ENCODE measurements around the gene LGI2. TPM values are rescaled to one million over a fixed set of nuclear protein-coding genes. Genes with fewer than 3 reads are reported as not detected.
A peak's percentile ranks its signal among the peaks of the same experiment; 100 is the strongest.

The LGI2 gene
- total RNA-seq, 1 donor from 2014 or later, result 4.3 TPM

GRCh38 chr4:25043548-25043947 lies 12.8 kb upstream of the LGI2 start:
- no peak overlapping the region for H3K27ac Mint-ChIP-seq (ENCODE audit: unreplicated experiment)
- no peaks in the 10 kb centered on the region for H3K4me1 Mint-ChIP-seq
- peaks cover 38% of the 10 kb centered on the region for H3K27me3 Mint-ChIP-seq (ENCODE audit: low read depth)
- H3K36me3 Mint-ChIP-seq (ENCODE audit: low read depth), result no peaks in the 10 kb centered on the region
- no peaks in the 10 kb centered on the region for H3K9me3 Mint-ChIP-seq
- no peak overlapping the region for H3K4me3 Mint-ChIP-seq
- TF ChIP-seq, protein P1, sequence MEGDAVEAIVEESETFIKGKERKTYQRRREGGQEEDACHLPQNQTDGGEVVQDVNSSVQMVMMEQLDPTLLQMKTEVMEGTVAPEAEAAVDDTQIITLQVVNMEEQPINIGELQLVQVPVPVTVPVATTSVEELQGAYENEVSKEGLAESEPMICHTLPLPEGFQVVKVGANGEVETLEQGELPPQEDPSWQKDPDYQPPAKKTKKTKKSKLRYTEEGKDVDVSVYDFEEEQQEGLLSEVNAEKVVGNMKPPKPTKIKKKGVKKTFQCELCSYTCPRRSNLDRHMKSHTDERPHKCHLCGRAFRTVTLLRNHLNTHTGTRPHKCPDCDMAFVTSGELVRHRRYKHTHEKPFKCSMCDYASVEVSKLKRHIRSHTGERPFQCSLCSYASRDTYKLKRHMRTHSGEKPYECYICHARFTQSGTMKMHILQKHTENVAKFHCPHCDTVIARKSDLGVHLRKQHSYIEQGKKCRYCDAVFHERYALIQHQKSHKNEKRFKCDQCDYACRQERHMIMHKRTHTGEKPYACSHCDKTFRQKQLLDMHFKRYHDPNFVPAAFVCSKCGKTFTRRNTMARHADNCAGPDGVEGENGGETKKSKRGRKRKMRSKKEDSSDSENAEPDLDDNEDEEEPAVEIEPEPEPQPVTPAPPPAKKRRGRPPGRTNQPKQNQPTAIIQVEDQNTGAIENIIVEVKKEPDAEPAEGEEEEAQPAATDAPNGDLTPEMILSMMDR (conservative IDR thresholded peaks at IDR 0.05), result no peak
- no peak for DNase-seq (ENCODE audit: low read depth, low spot score)

GRCh38 chr4:25033526-25033925 lies 2.8 kb upstream of the LGI2 start:
- H3K4me1 Mint-ChIP-seq, result peaks cover 13% of the 10 kb centered on the region
- peaks cover 74% of the 10 kb centered on the region for H3K27me3 Mint-ChIP-seq (ENCODE audit: low read depth)
- H3K36me3 Mint-ChIP-seq (ENCODE audit: low read depth), result no peaks in the 10 kb centered on the region
- H3K27ac Mint-ChIP-seq (ENCODE audit: unreplicated experiment), result no peak overlapping the region
- H3K4me3 Mint-ChIP-seq, result no peak overlapping the region
- TF ChIP-seq, protein P1 (conservative IDR thresholded peaks at IDR 0.05), result no peak
- H3K9me3 Mint-ChIP-seq, result peaks cover 3% of the 10 kb centered on the region
- no peak for DNase-seq (ENCODE audit: low read depth, low spot score)

- Mint-ChIP-seq H3K4me3 (peak overlapping the region; percentile 88), H3K4me1 (peaks cover 13% of the 10 kb centered on the region), H3K27ac (ENCODE audit: unreplicated experiment) (no peak overlapping the region), H3K27me3 (ENCODE audit: low read depth) (peaks cover 79% of the 10 kb centered on the region), H3K9me3 (peaks cover 3% of the 10 kb centered on the region), H3K36me3 (ENCODE audit: low read depth) (no peaks in the 10 kb centered on the region)
- TF ChIP-seq, protein P1 (conservative IDR thresholded peaks at IDR 0.05), result peak; percentile 23
- no peak for DNase-seq (ENCODE audit: low read depth, low spot score)
Observed at GRCh38 chr4:25032126-25032525, 1.4 kb upstream of the LGI2 start.

GRCh38 chr4:25031077-25031621 lies 403 bp upstream of the LGI2 start:
- Mint-ChIP-seq H3K27ac (ENCODE audit: unreplicated experiment) (no peak overlapping the region), H3K9me3 (peaks cover 3% of the 10 kb centered on the region), H3K27me3 (ENCODE audit: low read depth) (peaks cover 77% of the 10 kb centered on the region), H3K4me1 (peaks cover 17% of the 10 kb centered on the region), H3K36me3 (ENCODE audit: low read depth) (no peaks in the 10 kb centered on the region), H3K4me3 (peak overlapping the region; percentile 88)
- TF ChIP-seq, protein P1 (conservative IDR thresholded peaks at IDR 0.05), result no peak
- peak; percentile 25 for DNase-seq (ENCODE audit: low read depth, low spot score)

DNA sequence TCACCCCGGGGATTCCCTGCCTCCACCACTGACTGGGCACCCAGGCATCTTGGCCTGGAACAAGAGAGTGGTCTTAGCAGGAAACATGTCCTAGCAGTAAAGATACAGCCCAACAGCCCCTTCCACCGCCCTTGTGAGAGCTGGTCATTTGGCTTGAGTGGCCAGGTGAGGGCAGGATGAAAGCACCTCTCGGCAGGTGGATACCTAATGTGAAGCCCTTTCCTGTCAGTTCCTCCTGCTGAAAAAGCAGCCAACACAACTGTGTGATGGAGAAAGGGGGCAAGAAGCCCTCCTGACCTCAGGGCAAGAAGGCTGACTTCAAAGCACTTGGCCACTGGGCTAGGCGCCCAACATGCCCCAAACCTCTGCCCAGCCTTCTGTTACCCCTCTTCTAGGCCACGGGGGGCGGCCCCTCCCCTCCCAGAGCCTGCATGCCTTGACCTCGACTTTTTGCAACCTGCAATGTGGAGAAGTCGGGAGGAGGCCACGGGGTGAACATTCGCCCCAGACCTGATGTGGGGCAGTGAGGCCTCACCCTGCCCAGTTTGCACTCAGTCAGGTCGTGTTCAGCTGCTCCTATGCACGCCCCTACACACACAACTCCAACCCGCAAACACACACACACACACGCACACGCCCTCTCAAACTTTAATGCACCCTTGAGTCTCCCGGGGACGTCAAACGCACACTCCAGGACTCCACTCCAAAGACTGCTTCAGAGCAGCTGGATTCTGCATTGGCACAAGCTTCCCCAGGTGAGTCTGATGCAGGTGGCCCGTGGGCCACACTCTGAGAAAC lies 1.1 kb downstream of the LGI2 start:
- Mint-ChIP-seq H3K4me3 (peak overlapping the region; percentile 85), H3K27ac (ENCODE audit: unreplicated experiment) (no peak overlapping the region), H3K4me1 (peaks cover 17% of the 10 kb centered on the region), H3K9me3 (peaks cover 3% of the 10 kb centered on the region), H3K27me3 (ENCODE audit: low read depth) (peaks cover 71% of the 10 kb centered on the region), H3K36me3 (ENCODE audit: low read depth) (no peaks in the 10 kb centered on the region)
- TF ChIP-seq, protein P1 (conservative IDR thresholded peaks at IDR 0.05), result no peak
- DNase-seq (ENCODE audit: low read depth, low spot score), result no peak

All from neural crest cell (in vitro differentiated cells).